ENCODE results near the gene SLC19A2.
A peak's percentile ranks its signal among the peaks of the same experiment; 100 is the strongest.
"Not testable (repeated sequence)": the region's sequence is repeated elsewhere in the genome, so short reads cannot be mapped to it uniquely, and the experiment has no call there.

SLC19A2 gene

GRCh38 chr1:169508432-169509338, 22.9 kb upstream of the SLC19A2 start:
- no peak for DNase-seq (ENCODE audit: low spot score)

- no peak for DNase-seq (ENCODE audit: low spot score)
Measured at GRCh38 chr1:169507413-169507812, 21.7 kb upstream of the SLC19A2 start.

- not testable (repeated sequence) for DNase-seq (ENCODE audit: low spot score)
Measured at GRCh38 chr1:169503601-169504000, 17.9 kb upstream of the SLC19A2 start.

- DNase-seq (ENCODE audit: low spot score) = no peak
Measured at GRCh38 chr1:169499807-169500206, 14.1 kb upstream of the SLC19A2 start.

- no peak for DNase-seq (ENCODE audit: low spot score)
Measured at GRCh38 chr1:169497317-169497716, 11.6 kb upstream of the SLC19A2 start.

- no peak for DNase-seq (ENCODE audit: low spot score)
Measured at GRCh38 chr1:169495916-169496315, 10.2 kb upstream of the SLC19A2 start.

- peak; percentile 60 for DNase-seq (ENCODE audit: low spot score)
Measured at GRCh38 chr1:169495046-169495775, 9.5 kb upstream of the SLC19A2 start.

GRCh38 chr1:169494343-169494742, 8.6 kb upstream of the SLC19A2 start:
- DNase-seq (ENCODE audit: low spot score) = no peak

GRCh38 chr1:169493251-169493650, 7.5 kb upstream of the SLC19A2 start:
- DNase-seq (ENCODE audit: low spot score) = no peak

GRCh38 chr1:169491845-169492281, 6.1 kb upstream of the SLC19A2 start:
- DNase-seq (ENCODE audit: low spot score) = no peak

- DNase-seq (ENCODE audit: low spot score) = no peak
Measured at GRCh38 chr1:169488157-169488556, 2.4 kb upstream of the SLC19A2 start.

GRCh38 chr1:169487561-169487960, 1.8 kb upstream of the SLC19A2 start:
- no peak for DNase-seq (ENCODE audit: low spot score)

- DNase-seq (ENCODE audit: low spot score) = no peak
Measured at GRCh38 chr1:169487133-169487532, 1.4 kb upstream of the SLC19A2 start.

- peak; percentile 9 for DNase-seq (ENCODE audit: low spot score)
Measured at GRCh38 chr1:169486281-169487051, 722 bp upstream of the SLC19A2 start.

- DNase-seq (ENCODE audit: low spot score) = peak; percentile 20
Measured at GRCh38 chr1:169484683-169485430, 887 bp downstream of the SLC19A2 start.

GRCh38 chr1:169484101-169484500, 1.6 kb downstream of the SLC19A2 start:
- DNase-seq (ENCODE audit: low spot score) = no peak

GRCh38 chr1:169483500-169483966, 2.2 kb downstream of the SLC19A2 start:
- peak; percentile 76 for DNase-seq (ENCODE audit: low spot score)

- no peak for DNase-seq (ENCODE audit: low spot score)
Measured at GRCh38 chr1:169479363-169480066, 6.2 kb downstream of the SLC19A2 start.

- no peak for DNase-seq (ENCODE audit: low spot score)
Measured at GRCh38 chr1:169478094-169478672, 7.6 kb downstream of the SLC19A2 start.

- DNase-seq (ENCODE audit: low spot score) = peak; percentile 24
Measured at GRCh38 chr1:169475806-169476387, 9.8 kb downstream of the SLC19A2 start.
